ENCODE measurements around the gene PIH1D1. TPM values are rescaled to one million over a fixed set of nuclear protein-coding genes. Genes with fewer than 3 reads are reported as not detected.

PIH1D1 gene
- total RNA-seq, 1 experiment from 2014 or later, result 153 TPM

GRCh38 chr19:49489601-49490167 is 38.1 kb upstream of the PIH1D1 start:
- peaks cover 6% of the 10 kb centered on the region; the same call in 1 of the 2 replicates for H3K27me3 Mint-ChIP-seq (ENCODE audit: low read depth)
- H3K4me1 Mint-ChIP-seq, result peaks cover 21% of the 10 kb centered on the region
- no peak for DNase-seq (ENCODE audit: low spot score)
- H3K27ac Mint-ChIP-seq, result peak overlapping the region; percentile 96
- no peak for TF ChIP-seq NR2C2 (CRISPR knock-in tag; IDR thresholded peaks at IDR 0.05)
- TF ChIP-seq PRRX2 (CRISPR knock-in tag; IDR thresholded peaks at IDR 0.05), result 0 out of 2 replicates have a peak, but pooled peaks have one; percentile 47
- TF ChIP-seq, protein P1, sequence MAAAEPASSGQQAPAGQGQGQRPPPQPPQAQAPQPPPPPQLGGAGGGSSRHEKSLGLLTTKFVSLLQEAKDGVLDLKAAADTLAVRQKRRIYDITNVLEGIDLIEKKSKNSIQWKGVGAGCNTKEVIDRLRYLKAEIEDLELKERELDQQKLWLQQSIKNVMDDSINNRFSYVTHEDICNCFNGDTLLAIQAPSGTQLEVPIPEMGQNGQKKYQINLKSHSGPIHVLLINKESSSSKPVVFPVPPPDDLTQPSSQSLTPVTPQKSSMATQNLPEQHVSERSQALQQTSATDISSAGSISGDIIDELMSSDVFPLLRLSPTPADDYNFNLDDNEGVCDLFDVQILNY (CRISPR knock-in tag; IDR thresholded peaks at IDR 0.05), result no peak
- TF ChIP-seq IRF2 (CRISPR knock-in tag; IDR thresholded peaks at IDR 0.05; ENCODE audit: borderline replicate concordance, low read depth), result no peak
- TF ChIP-seq, protein P2, sequence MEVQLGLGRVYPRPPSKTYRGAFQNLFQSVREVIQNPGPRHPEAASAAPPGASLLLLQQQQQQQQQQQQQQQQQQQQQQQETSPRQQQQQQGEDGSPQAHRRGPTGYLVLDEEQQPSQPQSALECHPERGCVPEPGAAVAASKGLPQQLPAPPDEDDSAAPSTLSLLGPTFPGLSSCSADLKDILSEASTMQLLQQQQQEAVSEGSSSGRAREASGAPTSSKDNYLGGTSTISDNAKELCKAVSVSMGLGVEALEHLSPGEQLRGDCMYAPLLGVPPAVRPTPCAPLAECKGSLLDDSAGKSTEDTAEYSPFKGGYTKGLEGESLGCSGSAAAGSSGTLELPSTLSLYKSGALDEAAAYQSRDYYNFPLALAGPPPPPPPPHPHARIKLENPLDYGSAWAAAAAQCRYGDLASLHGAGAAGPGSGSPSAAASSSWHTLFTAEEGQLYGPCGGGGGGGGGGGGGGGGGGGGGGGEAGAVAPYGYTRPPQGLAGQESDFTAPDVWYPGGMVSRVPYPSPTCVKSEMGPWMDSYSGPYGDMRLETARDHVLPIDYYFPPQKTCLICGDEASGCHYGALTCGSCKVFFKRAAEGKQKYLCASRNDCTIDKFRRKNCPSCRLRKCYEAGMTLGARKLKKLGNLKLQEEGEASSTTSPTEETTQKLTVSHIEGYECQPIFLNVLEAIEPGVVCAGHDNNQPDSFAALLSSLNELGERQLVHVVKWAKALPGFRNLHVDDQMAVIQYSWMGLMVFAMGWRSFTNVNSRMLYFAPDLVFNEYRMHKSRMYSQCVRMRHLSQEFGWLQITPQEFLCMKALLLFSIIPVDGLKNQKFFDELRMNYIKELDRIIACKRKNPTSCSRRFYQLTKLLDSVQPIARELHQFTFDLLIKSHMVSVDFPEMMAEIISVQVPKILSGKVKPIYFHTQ (CRISPR knock-in tag; IDR thresholded peaks at IDR 0.05), result 0 out of 2 replicates have a peak, but pooled peaks have one; percentile 16
- peak; percentile 46; the same call in 1 of the 2 replicates for TF ChIP-seq NFATC4 (CRISPR knock-in tag; IDR thresholded peaks at IDR 0.05)
- TF ChIP-seq ZNF416 (CRISPR knock-in tag; IDR thresholded peaks at IDR 0.05), result no peak
- no peak for TF ChIP-seq TP53 (CRISPR knock-in tag; IDR thresholded peaks at IDR 0.05)
- no peak for TF ChIP-seq ATF6 (CRISPR knock-in tag; IDR thresholded peaks at IDR 0.05)
- TF ChIP-seq ZNF532 (CRISPR knock-in tag; IDR thresholded peaks at IDR 0.05; ENCODE audit: borderline replicate concordance), result peak; percentile 64; the same call in 1 of the 2 replicates
- TF ChIP-seq CDX4 (CRISPR knock-in tag; IDR thresholded peaks at IDR 0.05; ENCODE audit: borderline replicate concordance), result no peak
- 0 out of 2 replicates have a peak, but pooled peaks have one; percentile 19 for TF ChIP-seq ATF1 (CRISPR knock-in tag; IDR thresholded peaks at IDR 0.05)
- TF ChIP-seq, protein P3, sequence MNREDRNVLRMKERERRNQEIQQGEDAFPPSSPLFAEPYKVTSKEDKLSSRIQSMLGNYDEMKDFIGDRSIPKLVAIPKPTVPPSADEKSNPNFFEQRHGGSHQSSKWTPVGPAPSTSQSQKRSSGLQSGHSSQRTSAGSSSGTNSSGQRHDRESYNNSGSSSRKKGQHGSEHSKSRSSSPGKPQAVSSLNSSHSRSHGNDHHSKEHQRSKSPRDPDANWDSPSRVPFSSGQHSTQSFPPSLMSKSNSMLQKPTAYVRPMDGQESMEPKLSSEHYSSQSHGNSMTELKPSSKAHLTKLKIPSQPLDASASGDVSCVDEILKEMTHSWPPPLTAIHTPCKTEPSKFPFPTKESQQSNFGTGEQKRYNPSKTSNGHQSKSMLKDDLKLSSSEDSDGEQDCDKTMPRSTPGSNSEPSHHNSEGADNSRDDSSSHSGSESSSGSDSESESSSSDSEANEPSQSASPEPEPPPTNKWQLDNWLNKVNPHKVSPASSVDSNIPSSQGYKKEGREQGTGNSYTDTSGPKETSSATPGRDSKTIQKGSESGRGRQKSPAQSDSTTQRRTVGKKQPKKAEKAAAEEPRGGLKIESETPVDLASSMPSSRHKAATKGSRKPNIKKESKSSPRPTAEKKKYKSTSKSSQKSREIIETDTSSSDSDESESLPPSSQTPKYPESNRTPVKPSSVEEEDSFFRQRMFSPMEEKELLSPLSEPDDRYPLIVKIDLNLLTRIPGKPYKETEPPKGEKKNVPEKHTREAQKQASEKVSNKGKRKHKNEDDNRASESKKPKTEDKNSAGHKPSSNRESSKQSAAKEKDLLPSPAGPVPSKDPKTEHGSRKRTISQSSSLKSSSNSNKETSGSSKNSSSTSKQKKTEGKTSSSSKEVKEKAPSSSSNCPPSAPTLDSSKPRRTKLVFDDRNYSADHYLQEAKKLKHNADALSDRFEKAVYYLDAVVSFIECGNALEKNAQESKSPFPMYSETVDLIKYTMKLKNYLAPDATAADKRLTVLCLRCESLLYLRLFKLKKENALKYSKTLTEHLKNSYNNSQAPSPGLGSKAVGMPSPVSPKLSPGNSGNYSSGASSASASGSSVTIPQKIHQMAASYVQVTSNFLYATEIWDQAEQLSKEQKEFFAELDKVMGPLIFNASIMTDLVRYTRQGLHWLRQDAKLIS (CRISPR knock-in tag; IDR thresholded peaks at IDR 0.05; ENCODE audit: borderline replicate concordance), result no peak
- 0 out of 2 replicates have a peak, but pooled peaks have one; percentile 27 for TF ChIP-seq TEAD1 (CRISPR knock-in tag; IDR thresholded peaks at IDR 0.05)
- TF ChIP-seq EMX1 (CRISPR knock-in tag; IDR thresholded peaks at IDR 0.05), result no peak
- TF ChIP-seq, protein P4, sequence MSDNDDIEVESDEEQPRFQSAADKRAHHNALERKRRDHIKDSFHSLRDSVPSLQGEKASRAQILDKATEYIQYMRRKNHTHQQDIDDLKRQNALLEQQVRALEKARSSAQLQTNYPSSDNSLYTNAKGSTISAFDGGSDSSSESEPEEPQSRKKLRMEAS (CRISPR knock-in tag; IDR thresholded peaks at IDR 0.05), result peak; percentile 34; the same call in 1 of the 2 replicates
- TF ChIP-seq, protein P5, sequence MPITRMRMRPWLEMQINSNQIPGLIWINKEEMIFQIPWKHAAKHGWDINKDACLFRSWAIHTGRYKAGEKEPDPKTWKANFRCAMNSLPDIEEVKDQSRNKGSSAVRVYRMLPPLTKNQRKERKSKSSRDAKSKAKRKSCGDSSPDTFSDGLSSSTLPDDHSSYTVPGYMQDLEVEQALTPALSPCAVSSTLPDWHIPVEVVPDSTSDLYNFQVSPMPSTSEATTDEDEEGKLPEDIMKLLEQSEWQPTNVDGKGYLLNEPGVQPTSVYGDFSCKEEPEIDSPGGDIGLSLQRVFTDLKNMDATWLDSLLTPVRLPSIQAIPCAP (CRISPR knock-in tag; IDR thresholded peaks at IDR 0.05), result 0 out of 2 replicates have a peak, but pooled peaks have one; percentile 48
- CTCF ChIA-PET, result no interaction called here
- POLR2A ChIA-PET, result no interaction called here
- H3K4me3 Mint-ChIP-seq, result peak overlapping the region; percentile 97
- H3K9me3 Mint-ChIP-seq, result no peaks in the 10 kb centered on the region
- H3K36me3 Mint-ChIP-seq, result peaks cover 55% of the 10 kb centered on the region
- no peak for ATAC-seq
